K562 (cell line): Measurements from ENCODE around the gene HOXA13. TPM values are rescaled to one million over a fixed set of nuclear protein-coding genes. Genes with fewer than 3 reads are reported as not detected.
A peak's percentile ranks its signal among the peaks of the same experiment; 100 is the strongest.

Experiments
- ATAC-seq: fragments of 200-7000 bp; cut with Tn5 transposase; 3 replicates; pipeline ENCODE4 v1.9.1; 2020; ENCODE audit warnings: moderate library complexity
- BruUV-seq: library from RNA; stranded (reverse); fragments of 400-500 nt; replicated peaks from 2 replicates; lab custom pipeline; 2021; lab: Mats Ljungman, UMichigan
- CTCF ChIA-PET: fragments of 300-600 bp; formaldehyde crosslinking; extraction: SDS; loops from one replicate; lab custom pipeline; 2021; ENCODE audit warnings: low intra/inter-chr PET ratio; lab: Yijun Ruan, JAX
- POLR2A ChIA-PET: fragments of 300-600, 350-650 bp; sonication (Branson Sonifier 250); formaldehyde crosslinking; extraction: SDS; loops from one replicate; lab custom pipeline; 2021; ENCODE audit warnings: antibody characterized with exemption, inconsistent platforms; lab: Yijun Ruan, JAX
- DNase-seq, 4 experiments: peaks; one replicate each; pipeline versions ENCODE4 v3.0.0 to v3.0.0-alpha.2; 2011 to 2018; ENCODE audit warnings: low spot score in 3 of 4, mixed read lengths in 3 of 4; ENCODE audit errors: extremely low read depth in 1 of 4
- FAIRE-seq: peaks from 2 replicates; lab custom pipeline; 2011; peaks lifted over from hg19 to GRCh38; lab: Jason Lieb, UNC
- H2AFZ ChIP-seq: 2 replicates; pipeline ENCODE4 v1.6.0; 2011; ENCODE audit warnings: low read depth, low read length, control low read depth, inconsistent platforms
- H3K27ac ChIP-seq: fragments of 200-600 bp; 3 replicates; pipeline ENCODE4 v1.8.0; 2011; ENCODE audit warnings: low read depth, mild to moderate bottlenecking, control low read depth, inconsistent platforms, low read length, moderate library complexity, mixed read lengths; ENCODE audit errors: extremely low read depth
- H3K27me3 ChIP-seq, 2 experiments: fragments of 300-600 bp in 1 of 2; 2 replicates in 1 of 2; 3 replicates in 1 of 2; pipeline versions ENCODE4 v1.6.0 to v1.8.0; 2011; ENCODE audit warnings: inconsistent platforms in 2 of 2, low read length in 2 of 2, mild to moderate bottlenecking in 1 of 2, mixed read lengths in 1 of 2, moderate library complexity in 1 of 2; ENCODE audit not compliant: control insufficient read depth in 2 of 2, insufficient read depth in 2 of 2
- H3K36me3 ChIP-seq: fragments of 300-600 bp; 3 replicates; pipeline ENCODE4 v1.8.0; 2011; ENCODE audit warnings: mild to moderate bottlenecking, low read length, inconsistent platforms; ENCODE audit not compliant: control insufficient read depth, insufficient read depth
- H3K4me1 ChIP-seq, 2 experiments: fragments of 200-600 bp in 1 of 2; replicated peaks in 1 of 2; 2 replicates in 1 of 2; 3 replicates in 1 of 2; pipeline versions ENCODE4 v1.5.1 to v1.8.0; 2011; ENCODE audit warnings: inconsistent platforms in 2 of 2, low read length in 2 of 2, mild to moderate bottlenecking in 1 of 2, mixed read lengths in 1 of 2, moderate library complexity in 1 of 2; ENCODE audit not compliant: control insufficient read depth in 2 of 2, insufficient read depth in 2 of 2
- H3K4me2 ChIP-seq: 2 replicates; pipeline ENCODE4 v1.6.1; 2011; ENCODE audit warnings: low read length, control low read depth, inconsistent platforms, mixed read lengths; ENCODE audit not compliant: insufficient read depth
- H3K4me3 ChIP-seq: fragments of 200-600 bp; sonication (generic), shearing (Covaris generic); 2 replicates; pipeline ENCODE4 v1.5.1; 2016; ENCODE audit warnings: control low read depth, inconsistent platforms
- H3K79me2 ChIP-seq: fragments of 200-600 bp; 3 replicates; pipeline ENCODE4 v1.8.0; 2011; ENCODE audit warnings: low read length, inconsistent platforms; ENCODE audit not compliant: control insufficient read depth, insufficient read depth
- H3K9ac ChIP-seq, 2 experiments: 2 replicates each; pipeline versions ENCODE4 v1.6.0 to v1.6.1; 2011; ENCODE audit warnings: low read depth in 2 of 2, low read length in 2 of 2, control low read depth in 1 of 2, inconsistent platforms in 1 of 2, mild to moderate bottlenecking in 1 of 2, mixed read lengths in 1 of 2; ENCODE audit not compliant: insufficient read depth in 1 of 2
- H3K9me1 ChIP-seq: one replicate; pipeline ENCODE4 v1.6.0; 2011; ENCODE audit warnings: inconsistent platforms, mild to moderate bottlenecking, low read length, moderate library complexity; ENCODE audit not compliant: control insufficient read depth, insufficient read depth
- H3K9me3 ChIP-seq: replicated peaks from 2 replicates; pipeline ENCODE4 v1.5.1; 2011; ENCODE audit warnings: low read depth, low read length, inconsistent platforms; ENCODE audit not compliant: control insufficient read depth, insufficient read depth
- H4K20me1 ChIP-seq: replicated peaks from 2 replicates; pipeline ENCODE4 v1.6.1; 2011; ENCODE audit warnings: low read length, inconsistent platforms, mixed read lengths; ENCODE audit not compliant: control insufficient read depth, insufficient read depth
- CBX2 ChIP-seq: fragments of 200-600 bp; sonication (generic); IDR thresholded peaks from one replicate; pipeline ENCODE4 v1.6.1; 2012; ENCODE audit warnings: mild to moderate bottlenecking, low read length, inconsistent platforms; ENCODE audit not compliant: insufficient read depth, poor library complexity, severe bottlenecking
- CBX8 ChIP-seq: fragments of 200-600 bp; sonication (generic); IDR thresholded peaks from 2 replicates; pipeline ENCODE4 v1.6.1; 2012; ENCODE audit warnings: borderline replicate concordance, mixed run types, low read depth, mild to moderate bottlenecking, moderate library complexity, mixed read lengths, low read length, control low read depth, inconsistent platforms; ENCODE audit not compliant: poor library complexity, severe bottlenecking; ENCODE audit errors: extremely low read depth
- MAFG ChIP-seq: fragments of 450-650 bp; conservative IDR thresholded peaks from 2 replicates; pipeline ENCODE4 v1.6.1; 2016; ENCODE audit warnings: missing genetic modification characterization, missing compliant biosample characterization
- PHF20 ChIP-seq: fragments of 450-650 bp; IDR thresholded peaks from 2 replicates; pipeline ENCODE4 v1.6.1; 2018; ENCODE audit not compliant: partially characterized antibody
- TBP ChIP-seq: optimal IDR thresholded peaks from 2 replicates; pipeline ENCODE3; 2011; ENCODE audit warnings: low read depth, low read length, improper control_type of control experiment
- TEAD2 ChIP-seq: fragments of 450-650 bp; IDR thresholded peaks from 2 replicates; pipeline ENCODE4 v1.6.1; 2016; ENCODE audit warnings: missing genetic modification characterization, control low read depth, missing compliant biosample characterization
- TFAP4 ChIP-seq: sonication (generic); formaldehyde crosslinking; IDR thresholded peaks from 2 replicates; pipeline ENCODE4 v1.8.0; 2022; ENCODE audit warnings: missing genetic modification reagents, mild to moderate bottlenecking, moderate library complexity, borderline replicate concordance
- THRA ChIP-seq: fragments of 450-650 bp; IDR thresholded peaks from 2 replicates; pipeline ENCODE4 v1.6.1; 2017; ENCODE audit warnings: mild to moderate bottlenecking, moderate library complexity
- TRIM25 ChIP-seq: fragments of 450-650 bp; IDR thresholded peaks from 2 replicates; pipeline ENCODE4 v1.7.0; 2016; ENCODE audit warnings: borderline replicate concordance
- YY1 ChIP-seq, 3 experiments: IDR thresholded peaks; 2 replicates each; pipeline ENCODE4 v1.6.1; 2011; ENCODE audit warnings: low read length in 2 of 3, mild to moderate bottlenecking in 2 of 3, moderate library complexity in 2 of 3, borderline replicate concordance in 1 of 3, control low read depth in 1 of 3, low read depth in 1 of 3; ENCODE audit not compliant: insufficient read depth in 3 of 3, insufficient replicate concordance in 2 of 3, control insufficient read depth in 1 of 3, insufficient read length in 1 of 3; ENCODE audit errors: extremely low read depth in 1 of 3
- ZBED1 ChIP-seq: IDR thresholded peaks from 2 replicates; pipeline ENCODE4 v1.6.1; 2014
- ZBTB33 ChIP-seq: sonication (generic); formaldehyde crosslinking; IDR thresholded peaks from 2 replicates; pipeline ENCODE4 v1.8.1; 2023; ENCODE audit warnings: mild to moderate bottlenecking, missing genetic modification reagents
- ZNF146 ChIP-seq: IDR thresholded peaks from one replicate; pipeline ENCODE4 v1.6.1; 2018; ENCODE audit warnings: missing compliant biosample characterization; ENCODE audit not compliant: unreplicated experiment
- WGBS: fragments of 100-300 bp; shearing (Covaris generic); methylation state at CpG from one replicate; pipeline ENCODE4 v1.1.6; 2016; ENCODE audit warnings: low coverage, mixed read lengths; ENCODE audit not compliant: insufficient coverage; ENCODE audit errors: missing lambda C conversion rate; 5-methylcytosine and 5-hydroxymethylcytosine counted together
- in situ Hi-C: fragments of 300-500 bp; cut with MboI; formaldehyde crosslinking; loops from 4 replicates; pipeline ENCODE4 v1.15.0; 2018; ENCODE audit warnings: inconsistent platforms, mixed read lengths
- intact Hi-C: fragments of 100-400 bp; cut with micrococcal nuclease; formaldehyde crosslinking; loops from 2 replicates; pipeline ENCODE4 v1.14.2; 2022
- polyA plus RNA-seq, 8 experiments: library from polyadenylated mRNA; depleted of rRNA in 4 of 8; stranded (reverse) in 5 of 8; unstranded in 3 of 8; fragments of >200 nt; fragmentation: Nextera tagmentation in 2 of 8; fragmentation: Illumina TruSeq in 1 of 8; extraction: Ambion mirVana in 2 of 8; extraction: Trizol in 1 of 8; gene quantifications; 2 replicates each; pipeline versions ENCODE4 v1.2.1 to v1.2.3, GENCODE V29; 2011 to 2014; ENCODE audit warnings: inconsistent platforms in 1 of 8, missing spikeins in 1 of 8
- total RNA-seq, 7 experiments: library from RNA; depleted of rRNA in 6 of 7; stranded (reverse); fragments of >200 nt in 6 of 7; fragmentation: Illumina TruSeq in 2 of 7; extraction: Trizol in 2 of 7; gene quantifications; 2 replicates each; pipeline versions ENCODE4 v1.2.1 to v1.2.3, GENCODE V29; 2011 to 2021; ENCODE audit warnings: low replicate concordance in 1 of 7

Gene HOXA13
- total and polyA plus RNA-seq, 9 of the 15 experiments (the other 6 are each of a cell fraction or from before 2014, with no cell fraction given), result not detected

GRCh38 chr7:27202018-27202861 lies 2.3 kb upstream of the HOXA13 start:
- DNase-seq (no peak), FAIRE-seq (no peak), ATAC-seq (no peak)
- ChIA-PET CTCF (no interaction called here), POLR2A (interaction anchor here (0.6 kb wide), 1 partner anchor 1947 kb away, joined by 3 read pairs; no protein-coding TSS in a partner anchor)
- no peak overlapping the region for H3K27ac ChIP-seq
- H4K20me1 ChIP-seq, result 0 out of 2 replicates have a peak, but pooled peaks cover 8% of the 10 kb centered on the region
- in situ Hi-C loops (loop anchor here (5.0 to 10.0 kb wide), 4 partner anchors 373 to 815 kb away; no protein-coding TSS in a partner anchor), intact Hi-C loops (no loop called here)
- no peak overlapping the region for H3K4me3 ChIP-seq
- H3K9me1 ChIP-seq, result no peaks in the 10 kb centered on the region
- peaks cover 0 to 17% of the 10 kb centered on the region in 2 experiments; a peak in 2 of 5 replicates for H3K4me1 ChIP-seq
- no peaks in the 10 kb centered on the region for H3K79me2 ChIP-seq
- WGBS, result 12% methylated on average over 29 of the region's 30 CpGs
- peaks cover 51 to 71% of the 10 kb centered on the region in 2 experiments for H3K27me3 ChIP-seq
- H3K36me3 ChIP-seq, result no peaks in the 10 kb centered on the region
- no peaks in the 10 kb centered on the region for H3K9me3 ChIP-seq
- no TSS peak for BruUV-seq
- H2AFZ ChIP-seq, result no peak overlapping the region
- H3K4me2 ChIP-seq, result no peak overlapping the region
- H3K9ac ChIP-seq, result no peak overlapping the region
- TF ChIP-seq MAFG (no peak), PHF20 (no peak), TEAD2 (tag) (no peak), THRA (no peak), TBP (no peak), ZBTB33 (CRISPR knock-in tag) (no peak), YY1 (IDR thresholded peaks at IDR 0.05; ENCODE audit: borderline replicate concordance in 1 of 3, control insufficient read depth in 1 of 3, extremely low read depth in 1 of 3, insufficient read depth in 3 of 3, insufficient read length in 1 of 3, insufficient replicate concordance in 2 of 3, low read depth in 1 of 3, low read length in 2 of 3) (no peak), ZNF146 (CRISPR knock-in tag) (no peak), ZBED1 (no peak), CBX8 (peak; percentile 72), TRIM25 (no peak), CBX2 (peak; percentile 18), TFAP4 (no peak)
